GM21619 (cell line): ENCODE data around the gene DNAH10.

Experiments used
- ATAC-seq: cut with Tn5 transposase; IDR thresholded peaks from one replicate; pipeline ENCODE4 v1.9.1; 2021; ENCODE audit not compliant: unreplicated experiment

Gene DNAH10

GRCh38 chr12:123790905-123791467 lies 28.9 kb downstream of the DNAH10 start:
- ATAC-seq: no peak

- no peak for ATAC-seq
Observed at GRCh38 chr12:123794027-123794426, 31.9 kb downstream of the DNAH10 start.

GRCh38 chr12:123798518-123798917 lies 36.4 kb downstream of the DNAH10 start:
- no peak for ATAC-seq

- ATAC-seq: no peak
Observed at GRCh38 chr12:123799227-123799626, 37.1 kb downstream of the DNAH10 start.

DNA sequence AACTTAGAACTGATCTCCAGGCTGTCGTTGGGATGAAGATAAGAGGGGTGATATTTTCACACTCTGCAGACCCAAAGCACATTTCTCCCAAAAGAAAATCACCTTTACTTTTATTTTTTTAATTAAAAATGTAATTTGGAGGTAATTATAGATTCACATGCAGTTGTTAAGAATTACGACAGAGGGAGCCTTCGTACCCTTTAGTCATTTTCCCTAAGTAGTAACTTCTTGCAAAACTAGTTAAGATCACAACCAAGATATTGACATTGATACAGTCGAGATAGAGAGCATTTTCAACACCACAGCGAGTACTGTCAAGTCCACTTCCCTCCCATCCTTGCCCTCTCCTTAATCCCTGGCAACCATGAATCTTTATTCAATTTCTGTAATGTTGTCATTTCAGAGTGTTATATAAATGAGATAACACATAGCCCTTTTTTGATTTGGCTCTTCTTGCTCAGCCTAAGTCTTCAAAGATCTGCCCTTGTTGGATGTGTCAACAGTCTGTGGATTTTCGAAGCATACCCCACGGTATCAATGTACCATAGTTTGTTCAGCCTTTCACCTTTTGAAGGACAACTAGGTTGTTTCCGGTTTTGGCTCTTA lies 39.6 kb downstream of the DNAH10 start:
- no peak for ATAC-seq

- no peak for ATAC-seq
Observed at GRCh38 chr12:123805173-123805572, 43.1 kb downstream of the DNAH10 start.

DNA sequence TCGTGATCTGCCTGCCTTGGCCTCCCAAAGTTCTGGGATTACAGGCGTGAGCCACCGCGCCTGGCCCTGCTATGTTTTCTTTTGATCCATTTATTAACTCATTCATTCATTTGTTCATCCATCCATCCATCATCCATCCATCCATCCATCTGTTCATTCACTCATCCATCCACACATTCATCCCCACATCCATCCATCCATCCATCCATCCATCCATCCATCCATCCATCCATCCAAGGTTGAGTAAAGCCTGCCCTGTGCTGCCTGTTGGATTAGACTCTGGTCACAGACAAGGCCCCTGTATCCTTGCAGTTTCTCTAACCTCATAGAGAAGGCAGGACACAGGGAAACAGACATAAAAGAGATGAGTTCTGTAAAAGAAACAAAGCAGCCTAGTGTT lies 44.9 kb downstream of the DNAH10 start:
- ATAC-seq: no peak

GRCh38 chr12:123807670-123808069 lies 45.6 kb downstream of the DNAH10 start:
- ATAC-seq: no peak

GRCh38 chr12:123808167-123808566 lies 46.1 kb downstream of the DNAH10 start:
- ATAC-seq: no peak

DNA sequence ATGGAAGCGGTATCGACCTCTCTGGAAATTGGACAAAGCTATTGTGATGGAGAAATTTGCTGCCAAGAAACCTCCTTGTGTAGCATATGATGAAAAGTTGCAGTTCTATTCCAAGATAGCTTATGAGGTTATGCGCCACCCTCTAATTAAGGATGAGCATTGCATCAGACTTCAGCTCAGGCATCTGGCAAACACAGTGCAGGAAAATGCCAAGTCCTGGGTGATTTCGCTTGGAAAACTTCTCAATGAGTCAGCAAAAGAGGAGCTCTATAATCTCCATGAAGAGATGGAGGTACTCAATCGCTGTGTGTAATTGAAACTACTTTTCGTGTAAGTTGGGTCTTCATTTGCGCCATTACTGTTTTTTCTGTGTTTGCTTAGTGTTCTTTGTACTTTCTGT lies 51.2 kb downstream of the DNAH10 start:
- no peak for ATAC-seq

- ATAC-seq: no peak
Observed at GRCh38 chr12:123815968-123816367, 53.9 kb downstream of the DNAH10 start.

- ATAC-seq: no peak
Observed at GRCh38 chr12:123816896-123817537, 54.9 kb downstream of the DNAH10 start.

GRCh38 chr12:123822804-123823203 lies 60.7 kb downstream of the DNAH10 start:
- no peak for ATAC-seq

GRCh38 chr12:123828120-123828519 lies 66.0 kb downstream of the DNAH10 start:
- ATAC-seq: no peak

- ATAC-seq: no peak
Observed at GRCh38 chr12:123828854-123829547, 66.9 kb downstream of the DNAH10 start.

DNA sequence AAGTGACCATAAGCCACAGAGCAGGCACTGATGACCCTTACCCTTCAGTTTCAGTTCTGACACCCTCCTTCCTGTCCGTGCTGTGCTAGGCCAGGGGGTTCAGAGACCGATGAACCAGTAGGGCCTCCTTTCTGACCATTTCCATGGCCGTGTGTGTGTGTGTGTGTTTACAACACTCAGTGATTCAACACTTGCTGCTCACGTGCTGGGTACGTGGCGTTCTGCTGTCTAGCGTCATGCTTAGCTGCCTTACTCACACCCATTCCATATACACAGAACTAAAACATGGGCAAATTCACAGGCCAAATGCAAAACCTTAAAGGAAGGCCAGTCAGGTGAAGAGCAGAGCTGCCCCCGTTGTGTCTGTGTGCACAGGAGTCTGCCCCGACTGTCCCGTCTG lies 67.5 kb downstream of the DNAH10 start:
- ATAC-seq: no peak

- no peak for ATAC-seq
Observed at GRCh38 chr12:123830675-123831074, 68.6 kb downstream of the DNAH10 start.

DNA sequence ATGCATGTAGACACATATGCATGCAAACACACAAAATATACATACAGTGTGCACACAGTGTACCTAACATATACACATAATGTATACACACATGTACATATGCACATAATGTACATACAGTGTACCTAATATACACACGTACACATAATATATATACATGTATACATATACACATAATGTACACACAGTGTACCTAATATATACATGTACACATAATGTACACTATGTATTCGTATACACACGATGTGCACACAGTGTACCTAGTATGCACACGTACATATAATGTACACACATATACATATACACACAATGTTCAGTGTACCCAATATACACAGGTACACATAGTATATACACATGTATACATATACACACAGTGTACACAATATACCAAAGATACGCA lies 70.0 kb downstream of the DNAH10 start:
- no peak for ATAC-seq

GRCh38 chr12:123833830-123834229 lies 71.7 kb downstream of the DNAH10 start:
- ATAC-seq: no peak

DNA sequence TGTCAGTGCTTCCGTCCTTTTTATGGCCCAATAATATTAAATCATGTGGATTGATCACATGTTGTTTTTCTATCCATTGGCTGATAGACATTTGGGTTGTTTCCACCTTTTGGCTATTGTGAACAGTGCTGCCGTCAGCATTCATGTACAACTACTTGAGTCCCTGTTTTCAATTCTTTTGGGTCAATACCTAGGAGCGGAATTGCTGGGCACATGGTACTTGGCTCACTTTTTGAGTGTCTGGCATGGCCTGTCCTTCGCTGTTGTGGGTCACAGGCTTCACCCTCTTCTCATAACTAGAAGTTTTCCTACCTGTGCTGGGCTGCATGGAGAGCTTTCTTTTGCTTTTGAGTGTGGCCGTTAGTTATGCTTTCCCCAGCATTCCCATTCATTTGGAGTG lies 72.7 kb downstream of the DNAH10 start:
- no peak for ATAC-seq

GRCh38 chr12:123836292-123836691 lies 74.2 kb downstream of the DNAH10 start:
- no peak for ATAC-seq

GRCh38 chr12:123839826-123840225 lies 77.7 kb downstream of the DNAH10 start:
- ATAC-seq: no peak
